ENCODE measurements around the gene FOXK2.
A peak's percentile ranks its signal among the peaks of the same experiment; 100 is the strongest.
"Not testable (repeated sequence)": the region's sequence is repeated elsewhere in the genome, so short reads cannot be mapped to it uniquely, and the experiment has no call there.

Gene FOXK2

GRCh38 chr17:82534401-82534812 lies 14.9 kb downstream of the FOXK2 start:
- DNase-seq (ENCODE audit: low spot score): no peak

- no peak for DNase-seq (ENCODE audit: low spot score)
These were observed 17.1 kb downstream of the FOXK2 start for GRCh38 chr17:82536512-82537201.

- not testable (repeated sequence) for DNase-seq (ENCODE audit: low spot score)
These were observed 17.7 kb downstream of the FOXK2 start for GRCh38 chr17:82537228-82537627.

- not testable (repeated sequence) for DNase-seq (ENCODE audit: low spot score)
These were observed 19.5 kb downstream of the FOXK2 start for GRCh38 chr17:82539076-82539475.

GRCh38 chr17:82542439-82542838 lies 22.9 kb downstream of the FOXK2 start:
- no peak for DNase-seq (ENCODE audit: low spot score)

- DNase-seq (ENCODE audit: low spot score): no peak
These were observed 25.0 kb downstream of the FOXK2 start for GRCh38 chr17:82544431-82545070.

- no peak for DNase-seq (ENCODE audit: low spot score)
These were observed 25.5 kb downstream of the FOXK2 start for GRCh38 chr17:82545071-82545462.

- no peak for DNase-seq (ENCODE audit: low spot score)
These were observed 28.4 kb downstream of the FOXK2 start for GRCh38 chr17:82547981-82548380.

- peak; percentile 56 for DNase-seq (ENCODE audit: low spot score)
These were observed 29.3 kb downstream of the FOXK2 start for GRCh38 chr17:82548681-82549303.

- no peak for DNase-seq (ENCODE audit: low spot score)
These were observed 32.4 kb downstream of the FOXK2 start for GRCh38 chr17:82551779-82552457.

- DNase-seq (ENCODE audit: low spot score): no peak
These were observed 33.0 kb downstream of the FOXK2 start for GRCh38 chr17:82552580-82552979.

- DNase-seq (ENCODE audit: low spot score): no peak
These were observed 33.8 kb downstream of the FOXK2 start for GRCh38 chr17:82553210-82553930.

- not testable (repeated sequence) for DNase-seq (ENCODE audit: low spot score)
These were observed 38.0 kb downstream of the FOXK2 start for GRCh38 chr17:82557510-82557909.

GRCh38 chr17:82559566-82560251 lies 40.2 kb downstream of the FOXK2 start:
- no peak for DNase-seq (ENCODE audit: low spot score)

GRCh38 chr17:82560252-82560642 lies 40.7 kb downstream of the FOXK2 start:
- no peak for DNase-seq (ENCODE audit: low spot score)

- DNase-seq (ENCODE audit: low spot score): no peak
These were observed 41.4 kb downstream of the FOXK2 start for GRCh38 chr17:82560802-82561428.

- DNase-seq (ENCODE audit: low spot score): peak; percentile 49
These were observed 42.0 kb downstream of the FOXK2 start for GRCh38 chr17:82561429-82562035.

- DNase-seq (ENCODE audit: low spot score): not testable (repeated sequence)
These were observed 43.2 kb downstream of the FOXK2 start for GRCh38 chr17:82562718-82563220.

- DNase-seq (ENCODE audit: low spot score): no peak
These were observed 43.8 kb downstream of the FOXK2 start for GRCh38 chr17:82563318-82563717.

- not testable (repeated sequence) for DNase-seq (ENCODE audit: low spot score)
These were observed 44.2 kb downstream of the FOXK2 start for GRCh38 chr17:82563745-82564144.
